ENCODE results near the gene CNTN1. TPM values are rescaled to one million over a fixed set of nuclear protein-coding genes. Genes with fewer than 3 reads are reported as not detected.

CNTN1 gene
- total and polyA plus RNA-seq, 9 of the 15 experiments (the other 6 are each of a cell fraction or from before 2014, with no cell fraction given), result 0.16 TPM; not detected in 8

DNA sequence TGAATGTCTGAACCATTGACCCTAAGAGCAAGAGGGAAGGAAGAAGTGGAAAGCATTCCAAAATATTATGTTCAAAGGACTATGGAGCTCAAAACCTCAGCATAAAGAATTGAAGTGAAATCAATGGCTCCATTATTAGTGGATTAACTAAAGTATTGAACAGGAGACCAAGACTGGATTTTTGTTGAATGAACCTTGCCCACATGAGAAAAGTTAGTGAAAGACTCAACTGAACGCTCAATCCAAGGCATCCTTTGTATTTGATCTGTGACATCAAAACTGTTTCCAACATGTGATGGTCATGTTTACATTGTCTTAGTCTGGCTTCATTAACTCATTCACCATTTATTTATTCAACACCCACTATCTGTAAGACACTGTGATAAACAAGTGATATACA is 161.0 kb downstream of the CNTN1 start (continued):
- TF ChIP-seq, protein P1, sequence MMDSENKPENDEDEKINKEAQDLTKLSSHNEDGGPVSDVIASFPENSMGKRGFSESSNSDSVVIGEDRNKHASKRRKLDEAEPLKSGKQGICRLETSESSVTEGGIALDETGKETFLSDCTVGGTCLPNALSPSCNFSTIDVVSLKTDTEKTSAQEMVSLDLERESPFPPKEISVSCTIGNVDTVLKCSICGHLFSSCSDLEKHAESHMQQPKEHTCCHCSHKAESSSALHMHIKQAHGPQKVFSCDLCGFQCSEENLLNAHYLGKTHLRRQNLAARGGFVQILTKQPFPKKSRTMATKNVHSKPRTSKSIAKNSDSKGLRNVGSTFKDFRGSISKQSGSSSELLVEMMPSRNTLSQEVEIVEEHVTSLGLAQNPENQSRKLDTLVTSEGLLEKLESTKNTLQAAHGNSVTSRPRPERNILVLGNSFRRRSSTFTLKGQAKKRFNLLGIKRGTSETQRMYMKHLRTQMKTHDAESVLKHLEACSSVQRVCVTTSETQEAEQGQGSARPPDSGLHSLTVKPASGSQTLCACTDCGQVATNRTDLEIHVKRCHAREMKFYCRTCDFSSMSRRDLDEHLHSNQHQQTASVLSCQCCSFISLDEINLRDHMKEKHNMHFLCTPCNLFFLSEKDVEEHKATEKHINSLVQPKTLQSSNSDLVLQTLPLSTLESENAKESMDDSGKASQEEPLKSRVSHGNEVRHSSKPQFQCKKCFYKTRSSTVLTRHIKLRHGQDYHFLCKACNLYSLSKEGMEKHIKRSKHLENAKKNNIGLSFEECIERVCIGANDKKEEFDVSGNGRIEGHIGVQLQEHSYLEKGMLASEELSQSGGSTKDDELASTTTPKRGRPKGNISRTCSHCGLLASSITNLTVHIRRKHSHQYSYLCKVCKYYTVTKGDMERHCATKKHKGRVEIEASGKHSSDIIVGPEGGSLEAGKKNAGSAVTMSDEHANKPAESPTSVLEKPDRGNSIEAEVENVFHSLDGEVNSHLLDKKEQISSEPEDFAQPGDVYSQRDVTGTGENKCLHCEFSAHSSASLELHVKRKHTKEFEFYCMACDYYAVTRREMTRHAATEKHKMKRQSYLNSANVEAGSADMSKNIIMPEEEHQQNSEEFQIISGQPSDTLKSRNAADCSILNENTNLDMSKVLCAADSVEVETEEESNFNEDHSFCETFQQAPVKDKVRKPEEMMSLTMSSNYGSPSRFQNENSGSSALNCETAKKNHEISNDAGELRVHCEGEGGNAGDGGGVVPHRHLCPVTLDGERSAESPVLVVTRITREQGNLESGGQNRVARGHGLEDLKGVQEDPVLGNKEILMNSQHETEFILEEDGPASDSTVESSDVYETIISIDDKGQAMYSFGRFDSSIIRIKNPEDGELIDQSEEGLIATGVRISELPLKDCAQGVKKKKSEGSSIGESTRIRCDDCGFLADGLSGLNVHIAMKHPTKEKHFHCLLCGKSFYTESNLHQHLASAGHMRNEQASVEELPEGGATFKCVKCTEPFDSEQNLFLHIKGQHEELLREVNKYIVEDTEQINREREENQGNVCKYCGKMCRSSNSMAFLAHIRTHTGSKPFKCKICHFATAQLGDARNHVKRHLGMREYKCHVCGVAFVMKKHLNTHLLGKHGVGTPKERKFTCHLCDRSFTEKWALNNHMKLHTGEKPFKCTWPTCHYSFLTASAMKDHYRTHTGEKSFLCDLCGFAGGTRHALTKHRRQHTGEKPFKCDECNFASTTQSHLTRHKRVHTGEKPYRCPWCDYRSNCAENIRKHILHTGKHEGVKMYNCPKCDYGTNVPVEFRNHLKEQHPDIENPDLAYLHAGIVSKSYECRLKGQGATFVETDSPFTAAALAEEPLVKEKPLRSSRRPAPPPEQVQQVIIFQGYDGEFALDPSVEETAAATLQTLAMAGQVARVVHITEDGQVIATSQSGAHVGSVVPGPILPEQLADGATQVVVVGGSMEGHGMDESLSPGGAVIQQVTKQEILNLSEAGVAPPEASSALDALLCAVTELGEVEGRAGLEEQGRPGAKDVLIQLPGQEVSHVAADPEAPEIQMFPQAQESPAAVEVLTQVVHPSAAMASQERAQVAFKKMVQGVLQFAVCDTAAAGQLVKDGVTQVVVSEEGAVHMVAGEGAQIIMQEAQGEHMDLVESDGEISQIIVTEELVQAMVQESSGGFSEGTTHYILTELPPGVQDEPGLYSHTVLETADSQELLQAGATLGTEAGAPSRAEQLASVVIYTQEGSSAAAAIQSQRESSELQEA (IDR thresholded peaks at IDR 0.05; ENCODE audit: low read depth), result no peak
- no peak for TF ChIP-seq ETV1 (tag; conservative IDR thresholded peaks at IDR 0.05; ENCODE audit: low read depth)
- TF ChIP-seq E2F3 (CRISPR knock-in tag; IDR thresholded peaks at IDR 0.05), result no peak
- TF ChIP-seq ETS2 (tag; IDR thresholded peaks at IDR 0.05; ENCODE audit: borderline replicate concordance, poor library complexity, severe bottlenecking), result no peak
- TF ChIP-seq ZNF436 (CRISPR knock-in tag; IDR thresholded peaks at IDR 0.05), result no peak
- TF ChIP-seq HNRNPH1 (optimal IDR thresholded peaks at IDR 0.05; ENCODE audit: low read depth, low read length), result no peak
- TF ChIP-seq SOX6 (IDR thresholded peaks at IDR 0.05), result no peak
- no peak for TF ChIP-seq TBL1XR1 (IDR thresholded peaks at IDR 0.05; ENCODE audit: low read length in 2 of 2)
